Activated naive CD4-positive, alpha-beta T cell treated with anti-CD3 and anti-CD28 coated beads for 36 hours (primary cell): ENCODE measurements around the gene LMX1B. TPM values are rescaled to one million over a fixed set of nuclear protein-coding genes. Genes with fewer than 3 reads are reported as not detected.
"Not testable (repeated sequence)": the region's sequence is repeated elsewhere in the genome, so short reads cannot be mapped to it uniquely, and the experiment has no call there.

Experiments used
- CTCF ChIA-PET: fragments of 350-600 bp; sonication (Branson Sonifier 250); formaldehyde crosslinking; loops from one replicate; lab custom pipeline; 2021; ENCODE audit warnings: antibody characterized with exemption; lab: Charles Lee
- DNase-seq: peaks from one replicate; pipeline ENCODE4 v3.0.0-alpha.2; 2020
- H3K27ac Mint-ChIP-seq: one replicate; pipeline ENCODE4 v1.8.0; 2021; ENCODE audit warnings: mild to moderate bottlenecking, mixed read lengths
- H3K27me3 Mint-ChIP-seq: one replicate; pipeline ENCODE4 v1.8.0; 2021; ENCODE audit warnings: low read depth, mixed read lengths
- H3K36me3 Mint-ChIP-seq: one replicate; pipeline ENCODE4 v1.8.0; 2021; ENCODE audit warnings: low read depth, mixed read lengths
- H3K4me1 Mint-ChIP-seq: one replicate; pipeline ENCODE4 v1.8.0; 2021; ENCODE audit warnings: low read depth, mixed read lengths
- H3K4me3 Mint-ChIP-seq: one replicate; pipeline ENCODE4 v1.8.0; 2021; ENCODE audit warnings: mild to moderate bottlenecking, moderate library complexity, mixed read lengths
- H3K9me3 Mint-ChIP-seq: one replicate; pipeline ENCODE4 v1.8.0; 2021; ENCODE audit warnings: mixed read lengths
- intact Hi-C: fragments of 100-400 bp; cut with micrococcal nuclease; formaldehyde crosslinking; loops from one replicate; pipeline ENCODE4 v1.15.1; 2023
- total RNA-seq, 2 experiments: library from RNA; stranded (reverse); gene quantifications; one replicate each; pipeline ENCODE4 v1.2.3, GENCODE V29; 2021

Gene LMX1B
- total RNA-seq, 2 experiments from 2014 or later, result not detected

GRCh38 chr9:126642839-126643238 is 29.1 kb downstream of the LMX1B start:
- CTCF ChIA-PET, result no interaction called here
- H3K36me3 Mint-ChIP-seq, result no peaks in the 10 kb centered on the region
- no peak overlapping the region for H3K4me3 Mint-ChIP-seq
- no peaks in the 10 kb centered on the region for H3K9me3 Mint-ChIP-seq
- intact Hi-C loops, result no loop called here
- peaks cover 53% of the 10 kb centered on the region for H3K27me3 Mint-ChIP-seq
- no peaks in the 10 kb centered on the region for H3K4me1 Mint-ChIP-seq
- DNase-seq, result no peak
- H3K27ac Mint-ChIP-seq, result no peak overlapping the region

GRCh38 chr9:126643945-126644527 is 30.3 kb downstream of the LMX1B start:
- Mint-ChIP-seq H3K36me3 (no peaks in the 10 kb centered on the region), H3K9me3 (no peaks in the 10 kb centered on the region)

GRCh38 chr9:126646162-126646561 is 32.4 kb downstream of the LMX1B start:
- no peaks in the 10 kb centered on the region for H3K4me1 Mint-ChIP-seq
- no peaks in the 10 kb centered on the region for H3K9me3 Mint-ChIP-seq
- intact Hi-C loops, result no loop called here
- no peak for DNase-seq
- no peaks in the 10 kb centered on the region for H3K36me3 Mint-ChIP-seq
- H3K27me3 Mint-ChIP-seq, result peaks cover 61% of the 10 kb centered on the region
- CTCF ChIA-PET, result interaction anchor here (0.5 kb wide), 1 partner anchor 25 kb away, joined by 3 read pairs; no protein-coding TSS in a partner anchor
- no peak overlapping the region for H3K4me3 Mint-ChIP-seq
- no peak overlapping the region for H3K27ac Mint-ChIP-seq

More at GRCh38 chr9:126643945-126644527, 30.3 kb downstream of the LMX1B start:
- intact Hi-C loops, result no loop called here
- Mint-ChIP-seq H3K4me3 (no peak overlapping the region), H3K27ac (no peak overlapping the region), H3K27me3 (peaks cover 56% of the 10 kb centered on the region), H3K4me1 (no peaks in the 10 kb centered on the region)
- CTCF ChIA-PET, result no interaction called here
- DNase-seq, result no peak

GRCh38 chr9:126647585-126648411 is 34.1 kb downstream of the LMX1B start:
- peaks cover 57% of the 10 kb centered on the region for H3K27me3 Mint-ChIP-seq
- H3K4me3 Mint-ChIP-seq, result no peak overlapping the region
- no peak for DNase-seq
- CTCF ChIA-PET, result no interaction called here
- H3K27ac Mint-ChIP-seq, result no peak overlapping the region
- no peaks in the 10 kb centered on the region for H3K36me3 Mint-ChIP-seq
- H3K9me3 Mint-ChIP-seq, result no peaks in the 10 kb centered on the region
- no peaks in the 10 kb centered on the region for H3K4me1 Mint-ChIP-seq
- intact Hi-C loops, result no loop called here

- Mint-ChIP-seq H3K27me3 (peaks cover 63% of the 10 kb centered on the region), H3K4me3 (no peak overlapping the region), H3K36me3 (no peaks in the 10 kb centered on the region), H3K9me3 (no peaks in the 10 kb centered on the region), H3K4me1 (no peaks in the 10 kb centered on the region), H3K27ac (no peak overlapping the region)
- intact Hi-C loops, result no loop called here
- CTCF ChIA-PET, result no interaction called here
- DNase-seq, result no peak
Observed at GRCh38 chr9:126649477-126649876, 35.7 kb downstream of the LMX1B start.

GRCh38 chr9:126650404-126651341 is 36.9 kb downstream of the LMX1B start:
- Mint-ChIP-seq H3K27me3 (peaks cover 57% of the 10 kb centered on the region), H3K4me3 (no peak overlapping the region), H3K9me3 (no peaks in the 10 kb centered on the region), H3K27ac (no peak overlapping the region), H3K4me1 (no peaks in the 10 kb centered on the region), H3K36me3 (no peaks in the 10 kb centered on the region)
- intact Hi-C loops, result no loop called here
- CTCF ChIA-PET, result no interaction called here
- no peak for DNase-seq

GRCh38 chr9:126652140-126652582 is 38.4 kb downstream of the LMX1B start:
- Mint-ChIP-seq H3K4me1 (no peaks in the 10 kb centered on the region), H3K9me3 (no peaks in the 10 kb centered on the region), H3K27me3 (peaks cover 53% of the 10 kb centered on the region), H3K4me3 (no peak overlapping the region), H3K36me3 (no peaks in the 10 kb centered on the region), H3K27ac (no peak overlapping the region)
- intact Hi-C loops, result no loop called here
- no peak for DNase-seq
- CTCF ChIA-PET, result no interaction called here

GRCh38 chr9:126654124-126654523 is 40.4 kb downstream of the LMX1B start:
- Mint-ChIP-seq H3K9me3 (no peaks in the 10 kb centered on the region), H3K27ac (no peak overlapping the region), H3K4me1 (no peaks in the 10 kb centered on the region), H3K36me3 (no peaks in the 10 kb centered on the region), H3K27me3 (peaks cover 39% of the 10 kb centered on the region), H3K4me3 (no peak overlapping the region)
- intact Hi-C loops, result no loop called here
- CTCF ChIA-PET, result interaction anchor here (0.6 to 1.4 kb wide), 2 partner anchors 53 to 798 kb away, joined by 3 read pairs; no protein-coding TSS in a partner anchor
- no peak for DNase-seq

- H3K4me3 Mint-ChIP-seq, H3K27ac Mint-ChIP-seq, H3K36me3 Mint-ChIP-seq, H3K9me3 Mint-ChIP-seq, DNase-seq, H3K4me1 Mint-ChIP-seq, CTCF ChIA-PET, intact Hi-C loops: not testable (repeated sequence)
- peaks cover 28% of the 10 kb centered on the region for H3K27me3 Mint-ChIP-seq
Observed at GRCh38 chr9:126656214-126656613, 42.5 kb downstream of the LMX1B start.

- DNase-seq, result no peak
- no peaks in the 10 kb centered on the region for H3K36me3 Mint-ChIP-seq
- no peaks in the 10 kb centered on the region for H3K4me1 Mint-ChIP-seq
- peaks cover 21% of the 10 kb centered on the region for H3K27me3 Mint-ChIP-seq
- intact Hi-C loops, result no loop called here
- H3K9me3 Mint-ChIP-seq, result no peaks in the 10 kb centered on the region
- no peak overlapping the region for H3K27ac Mint-ChIP-seq
- H3K4me3 Mint-ChIP-seq, result no peak overlapping the region
- CTCF ChIA-PET, result no interaction called here
Observed at GRCh38 chr9:126658201-126658825, 44.6 kb downstream of the LMX1B start.

GRCh38 chr9:126658956-126659555 is 45.3 kb downstream of the LMX1B start:
- intact Hi-C loops, result no loop called here
- Mint-ChIP-seq H3K4me3 (no peak overlapping the region), H3K4me1 (no peaks in the 10 kb centered on the region), H3K9me3 (no peaks in the 10 kb centered on the region), H3K27ac (no peak overlapping the region), H3K36me3 (no peaks in the 10 kb centered on the region), H3K27me3 (peaks cover 17% of the 10 kb centered on the region)
- CTCF ChIA-PET, result no interaction called here
- DNase-seq, result no peak
